SH-SY5Y (cell line): Measurements from ENCODE around the gene EGLN2.
"Not testable (repeated sequence)": the region's sequence is repeated elsewhere in the genome, so short reads cannot be mapped to it uniquely, and the experiment has no call there.

ENCODE experiments used
- GATA2 ChIP-seq: IDR thresholded peaks from 2 replicates; pipeline ENCODE4 v1.6.1; 2011; ENCODE audit warnings: mild to moderate bottlenecking, low read depth, low read length
- GATA3 ChIP-seq: IDR thresholded peaks from 2 replicates; pipeline ENCODE4 v1.6.1; 2011; ENCODE audit warnings: low read depth, mild to moderate bottlenecking, low read length, moderate library complexity

DNA sequence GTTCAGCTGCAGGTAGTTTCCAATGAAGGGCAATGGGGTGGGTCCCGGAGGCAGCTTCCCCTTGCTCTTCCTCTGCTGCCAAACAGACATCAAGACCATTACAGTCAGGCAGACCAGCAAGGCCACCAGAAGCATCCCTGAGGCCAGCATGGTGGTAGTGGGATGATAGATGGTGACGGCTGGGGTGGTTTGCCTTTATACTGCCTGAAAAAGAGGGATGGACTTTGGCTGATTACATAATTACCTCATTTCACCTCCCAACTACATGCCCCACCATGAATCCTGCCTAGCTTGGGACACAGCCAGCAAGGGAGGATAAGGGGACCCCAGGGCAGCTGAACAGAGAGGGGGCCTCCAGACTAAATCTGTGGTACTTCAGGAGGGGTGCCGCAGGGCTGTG is 51.3 kb downstream of the EGLN2 start, which contains the start of gene CYP2A6:
- not testable (repeated sequence) for TF ChIP-seq GATA2, GATA3
